K562 (cell line): ENCODE data around the gene UBE2R2. TPM values are rescaled to one million over a fixed set of nuclear protein-coding genes. Genes with fewer than 3 reads are reported as not detected.
A peak's percentile ranks its signal among the peaks of the same experiment; 100 is the strongest.

ENCODE experiments used
- ATAC-seq: fragments of 200-7000 bp; cut with Tn5 transposase; 3 replicates; pipeline ENCODE4 v1.9.1; 2020; ENCODE audit warnings: moderate library complexity
- BruUV-seq: library from RNA; stranded (reverse); fragments of 400-500 nt; replicated peaks from 2 replicates; lab custom pipeline; 2021; lab: Mats Ljungman, UMichigan
- CTCF ChIA-PET: fragments of 300-600 bp; formaldehyde crosslinking; extraction: SDS; loops from one replicate; lab custom pipeline; 2021; ENCODE audit warnings: low intra/inter-chr PET ratio; lab: Yijun Ruan, JAX
- POLR2A ChIA-PET: fragments of 300-600, 350-650 bp; sonication (Branson Sonifier 250); formaldehyde crosslinking; extraction: SDS; loops from one replicate; lab custom pipeline; 2021; ENCODE audit warnings: antibody characterized with exemption, inconsistent platforms; lab: Yijun Ruan, JAX
- DNase-seq, 4 experiments: peaks; one replicate each; pipeline versions ENCODE4 v3.0.0 to v3.0.0-alpha.2; 2011 to 2018; ENCODE audit warnings: low spot score in 3 of 4, mixed read lengths in 3 of 4; ENCODE audit errors: extremely low read depth in 1 of 4
- FAIRE-seq: peaks from 2 replicates; lab custom pipeline; 2011; peaks lifted over from hg19 to GRCh38; lab: Jason Lieb, UNC
- H2AFZ ChIP-seq: 2 replicates; pipeline ENCODE4 v1.6.0; 2011; ENCODE audit warnings: low read depth, low read length, control low read depth, inconsistent platforms
- H3K27ac ChIP-seq: fragments of 200-600 bp; 3 replicates; pipeline ENCODE4 v1.8.0; 2011; ENCODE audit warnings: low read depth, mild to moderate bottlenecking, control low read depth, inconsistent platforms, low read length, moderate library complexity, mixed read lengths; ENCODE audit errors: extremely low read depth
- H3K27me3 ChIP-seq, 2 experiments: fragments of 300-600 bp in 1 of 2; 2 replicates in 1 of 2; 3 replicates in 1 of 2; pipeline versions ENCODE4 v1.6.0 to v1.8.0; 2011; ENCODE audit warnings: inconsistent platforms in 2 of 2, low read length in 2 of 2, mild to moderate bottlenecking in 1 of 2, mixed read lengths in 1 of 2, moderate library complexity in 1 of 2; ENCODE audit not compliant: control insufficient read depth in 2 of 2, insufficient read depth in 2 of 2
- H3K36me3 ChIP-seq: fragments of 300-600 bp; 3 replicates; pipeline ENCODE4 v1.8.0; 2011; ENCODE audit warnings: mild to moderate bottlenecking, low read length, inconsistent platforms; ENCODE audit not compliant: control insufficient read depth, insufficient read depth
- H3K4me1 ChIP-seq, 2 experiments: fragments of 200-600 bp in 1 of 2; replicated peaks in 1 of 2; 2 replicates in 1 of 2; 3 replicates in 1 of 2; pipeline versions ENCODE4 v1.5.1 to v1.8.0; 2011; ENCODE audit warnings: inconsistent platforms in 2 of 2, low read length in 2 of 2, mild to moderate bottlenecking in 1 of 2, mixed read lengths in 1 of 2, moderate library complexity in 1 of 2; ENCODE audit not compliant: control insufficient read depth in 2 of 2, insufficient read depth in 2 of 2
- H3K4me2 ChIP-seq: 2 replicates; pipeline ENCODE4 v1.6.1; 2011; ENCODE audit warnings: low read length, control low read depth, inconsistent platforms, mixed read lengths; ENCODE audit not compliant: insufficient read depth
- H3K4me3 ChIP-seq: fragments of 200-600 bp; sonication (generic), shearing (Covaris generic); 2 replicates; pipeline ENCODE4 v1.5.1; 2016; ENCODE audit warnings: control low read depth, inconsistent platforms
- H3K79me2 ChIP-seq: fragments of 200-600 bp; 3 replicates; pipeline ENCODE4 v1.8.0; 2011; ENCODE audit warnings: low read length, inconsistent platforms; ENCODE audit not compliant: control insufficient read depth, insufficient read depth
- H3K9ac ChIP-seq, 2 experiments: 2 replicates each; pipeline versions ENCODE4 v1.6.0 to v1.6.1; 2011; ENCODE audit warnings: low read depth in 2 of 2, low read length in 2 of 2, control low read depth in 1 of 2, inconsistent platforms in 1 of 2, mild to moderate bottlenecking in 1 of 2, mixed read lengths in 1 of 2; ENCODE audit not compliant: insufficient read depth in 1 of 2
- H3K9me1 ChIP-seq: one replicate; pipeline ENCODE4 v1.6.0; 2011; ENCODE audit warnings: inconsistent platforms, mild to moderate bottlenecking, low read length, moderate library complexity; ENCODE audit not compliant: control insufficient read depth, insufficient read depth
- H3K9me3 ChIP-seq: replicated peaks from 2 replicates; pipeline ENCODE4 v1.5.1; 2011; ENCODE audit warnings: low read depth, low read length, inconsistent platforms; ENCODE audit not compliant: control insufficient read depth, insufficient read depth
- H4K20me1 ChIP-seq: replicated peaks from 2 replicates; pipeline ENCODE4 v1.6.1; 2011; ENCODE audit warnings: low read length, inconsistent platforms, mixed read lengths; ENCODE audit not compliant: control insufficient read depth, insufficient read depth
- BACH1 ChIP-seq: fragments of 200-800 bp; sonication (Bioruptor generic); IDR thresholded peaks from 2 replicates; pipeline ENCODE4 v1.6.1; 2016; ENCODE audit warnings: missing genetic modification characterization, missing compliant biosample characterization
- BRCA1 ChIP-seq, 2 experiments: fragments of 450-650 bp in 1 of 2; sonication (generic) in 1 of 2; formaldehyde crosslinking in 1 of 2; IDR thresholded peaks; 2 replicates each; pipeline versions ENCODE4 v1.5.0 to v1.6.1; 2017 to 2020; ENCODE audit warnings: mild to moderate bottlenecking in 1 of 2, missing genetic modification reagents in 1 of 2
- C11orf30 ChIP-seq: fragments of 450-650 bp; IDR thresholded peaks from 2 replicates; pipeline ENCODE4 v1.6.1; 2016; ENCODE audit warnings: low read depth, mild to moderate bottlenecking
- CEBPG ChIP-seq, 3 experiments: fragments of 200-800 bp in 1 of 3; sonication (Bioruptor generic) in 1 of 3; sonication (generic) in 1 of 3; formaldehyde crosslinking in 1 of 3; IDR thresholded peaks in 2 of 3; conservative IDR thresholded peaks in 1 of 3; 2 replicates each; pipeline versions ENCODE4 v1.6.1 to v1.8.0; 2016 to 2022; ENCODE audit warnings: missing compliant biosample characterization in 2 of 3, missing genetic modification characterization in 2 of 3, mild to moderate bottlenecking in 1 of 3, missing genetic modification reagents in 1 of 3
- CGGBP1 ChIP-seq: fragments of 250-450 bp; sonication (Bioruptor Pico); IDR thresholded peaks from 2 replicates; pipeline ENCODE4 v1.9.0; 2021; ENCODE audit warnings: mild to moderate bottlenecking
- GABPB2 ChIP-seq: fragments of 250-450 bp; sonication (Bioruptor Pico); conservative IDR thresholded peaks from 2 replicates; pipeline ENCODE4 v1.5.1; 2021; ENCODE audit warnings: mild to moderate bottlenecking
- JUNB ChIP-seq: fragments of 450-650 bp; formaldehyde crosslinking; conservative IDR thresholded peaks from 2 replicates; pipeline ENCODE4 v1.4.0; 2020; ENCODE audit warnings: mild to moderate bottlenecking
- KDM5B ChIP-seq: fragments of 200-600 bp; sonication (generic); IDR thresholded peaks from 2 replicates; pipeline ENCODE4 v1.6.1; 2012; ENCODE audit warnings: low read depth, mild to moderate bottlenecking, moderate library complexity, low read length, control low read depth, inconsistent platforms; ENCODE audit not compliant: insufficient replicate concordance
- LCOR ChIP-seq: sonication (generic); formaldehyde crosslinking; IDR thresholded peaks from 2 replicates; pipeline ENCODE4 v1.8.0; 2022; ENCODE audit warnings: mild to moderate bottlenecking, missing genetic modification reagents
- MAFK ChIP-seq: IDR thresholded peaks from 2 replicates; pipeline ENCODE4 v1.6.1; 2011; ENCODE audit warnings: low read length, improper control_type of control experiment
- MXD1 ChIP-seq: fragments of 250-450 bp; sonication (Bioruptor Pico); IDR thresholded peaks from 2 replicates; pipeline ENCODE4 v1.8.0; 2021; ENCODE audit warnings: borderline replicate concordance, mild to moderate bottlenecking, moderate library complexity; ENCODE audit not compliant: poor library complexity, severe bottlenecking
- NFE2 ChIP-seq: IDR thresholded peaks from 2 replicates; pipeline ENCODE4 v1.6.1; 2014; ENCODE audit warnings: antibody characterized with exemption, low read depth
- PHF8 ChIP-seq: fragments of 200-600 bp; sonication (generic); IDR thresholded peaks from 2 replicates; pipeline ENCODE4 v1.6.1; 2012; ENCODE audit warnings: mixed run types, mild to moderate bottlenecking, inconsistent platforms, low read length, moderate library complexity, borderline replicate concordance
- SRSF7 ChIP-seq: fragments of 200-400 bp; formaldehyde crosslinking; optimal IDR thresholded peaks from 2 replicates; pipeline ENCODE3; 2017; ENCODE audit warnings: mild to moderate bottlenecking, low read depth, low read length
- TAL1 ChIP-seq: fragments of 450-650 bp; IDR thresholded peaks from 2 replicates; pipeline ENCODE4 v1.6.1; 2016; ENCODE audit warnings: mild to moderate bottlenecking
- TEAD2 ChIP-seq: fragments of 450-650 bp; IDR thresholded peaks from 2 replicates; pipeline ENCODE4 v1.6.1; 2016; ENCODE audit warnings: missing genetic modification characterization, control low read depth, missing compliant biosample characterization
- TRIM24 ChIP-seq, 2 experiments: fragments of 450-650 bp; IDR thresholded peaks; 2 replicates each; pipeline ENCODE4 v1.6.1; 2016
- XRCC3 ChIP-seq: fragments of 450-650 bp; IDR thresholded peaks from 2 replicates; pipeline ENCODE4 v1.6.1; 2017; ENCODE audit warnings: mild to moderate bottlenecking, moderate library complexity
- ZBTB2 ChIP-seq: fragments of 450-650 bp; IDR thresholded peaks from 2 replicates; pipeline ENCODE4 v1.6.1; 2016; ENCODE audit warnings: antibody characterized with exemption
- ZNF143 ChIP-seq: sonication (generic); formaldehyde crosslinking; IDR thresholded peaks from 2 replicates; pipeline ENCODE4 v1.9.0; 2022; ENCODE audit warnings: mild to moderate bottlenecking, missing genetic modification reagents
- ZNF764 ChIP-seq: fragments of 250-450 bp; sonication (Bioruptor Pico); IDR thresholded peaks from 2 replicates; pipeline ENCODE4 v1.4.0; 2020; ENCODE audit warnings: low read depth, mild to moderate bottlenecking, moderate library complexity
- whole genome bisulfite sequencing: fragments of 100-300 bp; shearing (Covaris generic); methylation state at CpG from one replicate; pipeline ENCODE4 v1.1.6; 2016; ENCODE audit warnings: low coverage, mixed read lengths; ENCODE audit not compliant: insufficient coverage; ENCODE audit errors: missing lambda C conversion rate; 5-methylcytosine and 5-hydroxymethylcytosine counted together
- in situ Hi-C: fragments of 300-500 bp; cut with MboI; formaldehyde crosslinking; loops from 4 replicates; pipeline ENCODE4 v1.15.0; 2018; ENCODE audit warnings: inconsistent platforms, mixed read lengths
- intact Hi-C: fragments of 100-400 bp; cut with micrococcal nuclease; formaldehyde crosslinking; loops from 2 replicates; pipeline ENCODE4 v1.14.2; 2022
- polyA plus RNA-seq, 8 experiments: library from polyadenylated mRNA; depleted of rRNA in 4 of 8; stranded (reverse) in 5 of 8; unstranded in 3 of 8; fragments of >200 nt; fragmentation: Nextera tagmentation in 2 of 8; fragmentation: Illumina TruSeq in 1 of 8; extraction: Ambion mirVana in 2 of 8; extraction: Trizol in 1 of 8; gene quantifications; 2 replicates each; pipeline versions ENCODE4 v1.2.1 to v1.2.3, GENCODE V29; 2011 to 2014; ENCODE audit warnings: inconsistent platforms in 1 of 8, missing spikeins in 1 of 8
- total RNA-seq, 7 experiments: library from RNA; depleted of rRNA in 6 of 7; stranded (reverse); fragments of >200 nt in 6 of 7; fragmentation: Illumina TruSeq in 2 of 7; extraction: Trizol in 2 of 7; gene quantifications; 2 replicates each; pipeline versions ENCODE4 v1.2.1 to v1.2.3, GENCODE V29; 2011 to 2021; ENCODE audit warnings: low replicate concordance in 1 of 7

The UBE2R2 gene
- total and polyA plus RNA-seq, 9 of the 15 experiments (the other 6 are each of a cell fraction or from before 2014, with no cell fraction given), result 7.8 to 26.2 (median 11.8) TPM

- WGBS, result 100% methylated on average over 1 of the region's 3 CpGs
- ATAC-seq, result no peak
- BruUV-seq, result no TSS peak
- Histone ChIP-seq H3K9me1 (no peaks in the 10 kb centered on the region), H3K36me3 (peaks cover 89% of the 10 kb centered on the region), H3K27me3 (no peaks in the 10 kb centered on the region), H3K27ac (no peak overlapping the region), H3K79me2 (no peaks in the 10 kb centered on the region), H3K4me3 (no peak overlapping the region), H3K9me3 (no peaks in the 10 kb centered on the region), H3K4me2 (no peak overlapping the region), H2AFZ (no peak overlapping the region), H4K20me1 (no peaks in the 10 kb centered on the region), H3K9ac (no peak overlapping the region), H3K4me1 (no peaks in the 10 kb centered on the region)
- no peak for DNase-seq
- in situ Hi-C loops (no loop called here), intact Hi-C loops (no loop called here)
- CTCF ChIA-PET, result no interaction called here
- POLR2A ChIA-PET, result no interaction called here
- FAIRE-seq, result no peak
- peak; percentile 63 for TF ChIP-seq MAFK
- TF ChIP-seq ZBTB2, result no peak
- no peak for TF ChIP-seq XRCC3
- no peak for TF ChIP-seq CGGBP1 (CRISPR knock-in tag)
- TF ChIP-seq LCOR (CRISPR knock-in tag), result no peak
- TF ChIP-seq SRSF7, result no peak
- no peak for TF ChIP-seq BRCA1 (IDR thresholded peaks at IDR 0.05)
- no peak for TF ChIP-seq BRCA1 (CRISPR knock-in tag; IDR thresholded peaks at IDR 0.05)
- no peak for TF ChIP-seq MXD1 (CRISPR knock-in tag)
- no peak for TF ChIP-seq PHF8
- TF ChIP-seq GABPB2 (CRISPR knock-in tag), result no peak
- peak; percentile 81 for TF ChIP-seq C11orf30
- TF ChIP-seq ZNF764, result no peak
- TF ChIP-seq TEAD2 (tag), result 0 out of 2 replicates have a peak, but pooled peaks have one; percentile 27
- no peak for TF ChIP-seq ZNF143 (CRISPR knock-in tag)
- TF ChIP-seq CEBPG (CRISPR knock-in tag; IDR thresholded peaks at IDR 0.05), result no peak
- TF ChIP-seq CEBPG (tag; conservative IDR thresholded peaks at IDR 0.05 in 1 of 2, IDR thresholded peaks at IDR 0.05 in 1 of 2), result no peak
- no peak for TF ChIP-seq TAL1
- no peak for TF ChIP-seq KDM5B
- TF ChIP-seq JUNB (CRISPR knock-in tag), result no peak
- TF ChIP-seq NFE2, result peak; percentile 73
- no peak for TF ChIP-seq TRIM24 (IDR thresholded peaks at IDR 0.05)
- TF ChIP-seq BACH1, result peak; percentile 64; the same call in 1 of the 2 replicates
Observed at GRCh38 chr9:33942471-33943083, 125.6 kb downstream of the UBE2R2 start.
